ENCODE data around the gene GCHFR. TPM values are rescaled to one million over a fixed set of nuclear protein-coding genes. Genes with fewer than 3 reads are reported as not detected.

Gene GCHFR
- total RNA-seq, 1 experiment from 2014 or later, result 1.5 TPM

- Histone ChIP-seq H3K9me2 (ENCODE audit: insufficient read depth) (no peaks in the 10 kb centered on the region), H3K36me3 (ENCODE audit: control insufficient read depth in 1 of 2, insufficient read depth in 2 of 2, low read length in 2 of 2) (no peaks in the 10 kb centered on the region), H4K20me1 (ENCODE audit: insufficient read depth) (peaks cover 12% of the 10 kb centered on the region; the same call in 1 of the 2 replicates), H3K79me2 (ENCODE audit: insufficient read depth, low read length) (peaks cover 22% of the 10 kb centered on the region), H3K27ac (ENCODE audit: low read depth, low read length) (no peak overlapping the region; the same call in 1 of the 2 replicates), H3K27me3 (ENCODE audit: insufficient read depth, low read length) (no peaks in the 10 kb centered on the region), H3K4me3 (replicated peaks in 1 of 2; ENCODE audit: low read depth in 1 of 2, low read length in 2 of 2) (no peak overlapping the region), H2AFZ (ENCODE audit: low read depth, low read length, poor library complexity, severe bottlenecking) (no peak overlapping the region), H3K9ac (ENCODE audit: low read length) (peak overlapping the region; percentile 64; the same call in 1 of the 2 replicates), H3K4me2 (ENCODE audit: low read length) (peak overlapping the region; percentile 76; the same call in 1 of the 2 replicates), H3K9me3 (ENCODE audit: control insufficient read depth in 1 of 2, insufficient read depth in 1 of 2, low read depth in 1 of 2, low read length in 2 of 2) (no peaks in the 10 kb centered on the region), H3K4me1 (ENCODE audit: control insufficient read depth in 1 of 2, insufficient read depth in 2 of 2, low read length in 2 of 2) (peaks cover 61 to 76% of the 10 kb centered on the region in 2 experiments)
- intact Hi-C loops (cut with micrococcal nuclease), result loop anchor here (2.0 to 10.0 kb wide), 2 partner anchors 59 to 191 kb away; partner anchors contain the start of genes KNL1 and SPINT1
- no TSS peak for BruUV-seq (replicated peaks)
- ChIA-PET RAD21 (ENCODE audit: low non-redundant PET in 1 of 2, low total read pairs in 2 of 2, uncharacterized antibody in 2 of 2, unreplicated experiment in 2 of 2) (interaction anchor here in 1 of 2 experiments (1.0 to 1.5 kb wide), 2 partner anchors 106 to 108 kb away, joined by 3 to 8 read pairs; partner anchors contain the start of gene VPS18), POLR2A (interaction anchor here (0.7 to 1.1 kb wide), 3 partner anchors 9 to 58 kb away, joined by 3 to 4 read pairs (median 3); partner anchors contain the start of gene SPINT1), CTCF (interaction anchor here (0.6 to 6.0 kb wide), 13 partner anchors 11 to 266 kb away, joined by 3 to 49 read pairs (median 4); partner anchors contain the start of genes DNAJC17, VPS18 and ZFYVE19)
- ATAC-seq, result no peak
- TF ChIP-seq CBX3 (IDR thresholded peaks at IDR 0.05; ENCODE audit: low read depth), result no peak
- no peak for DNase-seq (ENCODE audit: low read depth, low spot score)
Measured at GRCh38 chr15:40785814-40786213, 21.9 kb downstream of the GCHFR start.

DNA sequence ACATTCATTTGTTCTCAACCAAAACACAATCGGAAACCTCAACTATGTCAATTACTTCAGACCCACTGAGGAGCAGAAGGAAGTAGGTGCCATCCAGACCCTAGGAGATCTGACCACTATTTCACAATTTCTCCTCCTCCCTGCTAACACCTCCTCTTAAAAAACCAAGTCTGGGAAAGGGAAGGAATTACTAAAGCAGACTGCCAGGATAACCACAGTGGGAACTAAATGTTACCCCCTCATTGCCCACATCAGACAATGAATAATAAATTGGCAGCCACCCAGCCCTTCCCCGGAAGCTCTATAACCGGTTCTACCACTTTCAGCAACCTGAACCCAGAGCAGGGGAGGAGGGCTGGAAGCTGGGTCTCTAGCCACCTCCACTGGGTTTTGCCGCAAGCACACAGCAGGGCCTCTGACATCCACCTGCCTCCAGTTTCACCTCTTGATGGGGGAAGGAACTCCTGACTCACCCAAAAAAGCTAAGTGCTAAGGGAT is 23.5 kb downstream of the GCHFR start:
- CTCF ChIA-PET, result interaction anchor here (0.6 to 6.0 kb wide), 7 partner anchors 10 to 558 kb away, joined by 3 to 49 read pairs (median 5); partner anchors contain the start of genes DNAJC17, VPS18 and ZFYVE19
- Histone ChIP-seq H3K4me2 (ENCODE audit: low read length) (peak overlapping the region; percentile 76), H3K9ac (ENCODE audit: low read length) (peak overlapping the region; percentile 64), H3K27me3 (ENCODE audit: insufficient read depth, low read length) (no peaks in the 10 kb centered on the region), H3K36me3 (ENCODE audit: control insufficient read depth in 1 of 2, insufficient read depth in 2 of 2, low read length in 2 of 2) (no peaks in the 10 kb centered on the region), H3K4me1 (ENCODE audit: control insufficient read depth in 1 of 2, insufficient read depth in 2 of 2, low read length in 2 of 2) (peaks cover 76 to 91% of the 10 kb centered on the region in 2 experiments), H2AFZ (ENCODE audit: low read depth, low read length, poor library complexity, severe bottlenecking) (no peak overlapping the region), H3K79me2 (ENCODE audit: insufficient read depth, low read length) (peaks cover 30% of the 10 kb centered on the region), H3K27ac (ENCODE audit: low read depth, low read length) (peak overlapping the region; percentile 99), H4K20me1 (ENCODE audit: insufficient read depth) (peaks cover 12% of the 10 kb centered on the region; the same call in 1 of the 2 replicates), H3K9me2 (ENCODE audit: insufficient read depth) (no peaks in the 10 kb centered on the region), H3K4me3 (replicated peaks in 1 of 2; ENCODE audit: low read depth in 1 of 2, low read length in 2 of 2) (peak overlapping the region; percentile 13 to 47; a peak in 3 of 4 replicates), H3K9me3 (ENCODE audit: control insufficient read depth in 1 of 2, insufficient read depth in 1 of 2, low read depth in 1 of 2, low read length in 2 of 2) (no peaks in the 10 kb centered on the region)
- RAD21 ChIA-PET (ENCODE audit: low non-redundant PET in 1 of 2, low total read pairs in 2 of 2, uncharacterized antibody in 2 of 2, unreplicated experiment in 2 of 2), result interaction anchor here (1.3 to 1.5 kb wide), 2 partner anchors 58 to 107 kb away, joined by 3 read pairs; partner anchors contain the start of gene VPS18 (in 1 of the 2)
- peak; percentile 81 for ATAC-seq
- POLR2A ChIA-PET, result interaction anchor here (0.6 to 1.9 kb wide), 9 partner anchors 9 to 445 kb away, joined by 3 to 9 read pairs (median 4); partner anchors contain the start of genes CHAC1, DNAJC17 and ZFYVE19
- intact Hi-C loops (cut with micrococcal nuclease), result loop anchor here (1.0 to 10.0 kb wide), 3 partner anchors 57 to 193 kb away; partner anchors contain the start of genes KNL1, SPINT1 and VPS18
- peak; percentile 96 for DNase-seq (ENCODE audit: low read depth, low spot score)
- BruUV-seq (replicated peaks), result no TSS peak
- TF ChIP-seq CEBPB (IDR thresholded peaks at IDR 0.05; ENCODE audit: low read depth) (no peak), TCF7L2 (IDR thresholded peaks at IDR 0.05; ENCODE audit: borderline replicate concordance, extremely low read depth, insufficient read depth, insufficient read length) (peak; percentile 59), SP1 (IDR thresholded peaks at IDR 0.05; ENCODE audit: low read depth) (no peak), ELF1 (IDR thresholded peaks at IDR 0.05; ENCODE audit: borderline replicate concordance, low read depth) (no peak), FOSL1 (IDR thresholded peaks at IDR 0.05; ENCODE audit: low read depth) (no peak), POLR2AphosphoS5 (IDR thresholded peaks at IDR 0.05; ENCODE audit: low read depth, low read length) (peak; percentile 83), ZNF274 (IDR thresholded peaks at IDR 0.05; ENCODE audit: low read depth, low read length) (no peak), ATF3 (IDR thresholded peaks at IDR 0.05) (no peak), POLR2A (IDR thresholded peaks at IDR 0.05; ENCODE audit: borderline replicate concordance, extremely low read depth, insufficient read depth, insufficient read length) (no peak), SIN3A (IDR thresholded peaks at IDR 0.05; ENCODE audit: low read depth) (no peak), EZH2 (IDR thresholded peaks at IDR 0.05) (no peak)
- TF ChIP-seq, protein P1, sequence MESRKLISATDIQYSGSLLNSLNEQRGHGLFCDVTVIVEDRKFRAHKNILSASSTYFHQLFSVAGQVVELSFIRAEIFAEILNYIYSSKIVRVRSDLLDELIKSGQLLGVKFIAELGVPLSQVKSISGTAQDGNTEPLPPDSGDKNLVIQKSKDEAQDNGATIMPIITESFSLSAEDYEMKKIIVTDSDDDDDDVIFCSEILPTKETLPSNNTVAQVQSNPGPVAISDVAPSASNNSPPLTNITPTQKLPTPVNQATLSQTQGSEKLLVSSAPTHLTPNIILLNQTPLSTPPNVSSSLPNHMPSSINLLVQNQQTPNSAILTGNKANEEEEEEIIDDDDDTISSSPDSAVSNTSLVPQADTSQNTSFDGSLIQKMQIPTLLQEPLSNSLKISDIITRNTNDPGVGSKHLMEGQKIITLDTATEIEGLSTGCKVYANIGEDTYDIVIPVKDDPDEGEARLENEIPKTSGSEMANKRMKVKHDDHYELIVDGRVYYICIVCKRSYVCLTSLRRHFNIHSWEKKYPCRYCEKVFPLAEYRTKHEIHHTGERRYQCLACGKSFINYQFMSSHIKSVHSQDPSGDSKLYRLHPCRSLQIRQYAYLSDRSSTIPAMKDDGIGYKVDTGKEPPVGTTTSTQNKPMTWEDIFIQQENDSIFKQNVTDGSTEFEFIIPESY (IDR thresholded peaks at IDR 0.05; ENCODE audit: extremely low read depth, insufficient replicate concordance, low read length), result peak; percentile 74

Data from HCT116 (cell line).